B cell (primary cell): ENCODE data around the gene ACTMAP. TPM values are rescaled to one million over a fixed set of nuclear protein-coding genes. Genes with fewer than 3 reads are reported as not detected.

Experiments used
- ATAC-seq: fragments of 200-7000 bp; cut with Tn5 transposase; one replicate; pipeline ENCODE4 v1.10.0; 2021; ENCODE audit warnings: low read depth, mild to moderate bottlenecking, moderate number of reproducible peaks, moderate library complexity
- CTCF ChIA-PET: fragments of 350-600 bp; sonication (Branson Sonifier 250); formaldehyde crosslinking; loops from one replicate; lab custom pipeline; 2021; ENCODE audit warnings: antibody characterized with exemption, inconsistent platforms; lab: Charles Lee
- POLR2A ChIA-PET: fragments of 350-600 bp; sonication (Branson Sonifier 250); formaldehyde crosslinking; loops from one replicate; lab custom pipeline; 2021; ENCODE audit warnings: antibody characterized with exemption; lab: Charles Lee
- DNase-seq: peaks from one replicate; pipeline ENCODE4 v3.0.0; 2013
- H2AFZ ChIP-seq: 2 replicates; pipeline ENCODE4 v1.6.1; 2012; ENCODE audit warnings: mild to moderate bottlenecking, low read depth, low read length; ENCODE audit not compliant: insufficient read depth, poor library complexity, severe bottlenecking
- H3K27ac ChIP-seq, 2 donors: 1 replicate in 1 of 2; 2 replicates in 1 of 2; pipeline ENCODE4 v1.5.1; 2012 to 2013; ENCODE audit warnings: low read length in 2 of 2, mild to moderate bottlenecking in 2 of 2, moderate library complexity in 1 of 2
- H3K27me3 ChIP-seq, 4 experiments: fragments of 200-600 bp in 1 of 4; sonication (generic) in 1 of 4; replicated peaks in 1 of 4; 1 replicate in 2 of 4; 2 replicates in 2 of 4; pipeline versions ENCODE4 v1.6.1 to v1.7.0; 2013 to 2016; ENCODE audit warnings: low read length in 3 of 4, mild to moderate bottlenecking in 2 of 4, mixed read lengths in 1 of 4, moderate library complexity in 1 of 4; ENCODE audit not compliant: insufficient read depth in 4 of 4, control insufficient read depth in 3 of 4; ENCODE audit errors: control extremely low read depth in 1 of 4
- H3K36me3 ChIP-seq, 2 experiments: replicated peaks in 1 of 2; 1 replicate in 1 of 2; 2 replicates in 1 of 2; pipeline versions ENCODE4 v1.6.1 to v1.7.1; 2013; ENCODE audit warnings: low read length in 1 of 2; ENCODE audit not compliant: insufficient read depth in 2 of 2, control insufficient read depth in 1 of 2; ENCODE audit errors: control extremely low read depth in 1 of 2, extremely low read depth in 1 of 2
- H3K4me1 ChIP-seq, 2 donors: fragments of 200-600 bp in 1 of 2; sonication (generic) in 1 of 2; 1 replicate in 1 of 2; 2 replicates in 1 of 2; pipeline versions ENCODE4 v1.5.1 to v1.6.1; 2013 to 2017; ENCODE audit warnings: low read length in 2 of 2; ENCODE audit not compliant: control insufficient read depth in 2 of 2, insufficient read depth in 2 of 2
- H3K4me2 ChIP-seq: replicated peaks from 2 replicates; pipeline ENCODE3; 2012; ENCODE audit warnings: mild to moderate bottlenecking, low read depth, low read length; ENCODE audit not compliant: poor library complexity, severe bottlenecking
- H3K4me3 ChIP-seq, 5 experiments: fragments of 200-600 bp in 1 of 5; sonication (generic) in 1 of 5; 1 replicate in 3 of 5; 2 replicates in 2 of 5; pipeline versions ENCODE4 v1.5.1 to v1.7.0; 2011 to 2016; ENCODE audit warnings: low read length in 4 of 5, mild to moderate bottlenecking in 4 of 5, low read depth in 2 of 5, control low read depth in 1 of 5, moderate library complexity in 1 of 5; ENCODE audit not compliant: insufficient read depth in 1 of 5; ENCODE audit errors: control extremely low read depth in 1 of 5, extremely low read depth in 1 of 5
- H3K79me2 ChIP-seq: fragments of 200-600 bp; sonication (generic); one replicate; pipeline ENCODE4 v1.6.0; 2016; ENCODE audit warnings: low read length; ENCODE audit not compliant: control insufficient read depth, insufficient read depth
- H3K9ac ChIP-seq: fragments of 200-600 bp; sonication (generic); 2 replicates; pipeline ENCODE4 v1.6.1; 2017; ENCODE audit warnings: mild to moderate bottlenecking, low read length, moderate library complexity
- H3K9me3 ChIP-seq, 3 donors: one replicate each; pipeline versions ENCODE4 v1.6.1 to v1.7.1; 2013; ENCODE audit warnings: low read length in 2 of 3; ENCODE audit not compliant: control insufficient read depth in 2 of 3, insufficient read depth in 1 of 3; ENCODE audit errors: control extremely low read depth in 1 of 3
- H4K20me1 ChIP-seq: 2 replicates; pipeline ENCODE4 v1.6.0; 2012; ENCODE audit warnings: mild to moderate bottlenecking, low read length; ENCODE audit not compliant: insufficient read depth, control insufficient read depth, poor library complexity, severe bottlenecking
- H3K27ac Mint-ChIP-seq: one replicate; pipeline ENCODE4 v1.8.0; 2021; ENCODE audit warnings: mixed read lengths
- H3K27me3 Mint-ChIP-seq: one replicate; pipeline ENCODE4 v1.8.0; 2021; ENCODE audit warnings: mixed read lengths
- H3K4me1 Mint-ChIP-seq: one replicate; pipeline ENCODE4 v1.8.0; 2021; ENCODE audit warnings: mixed read lengths
- H3K4me3 Mint-ChIP-seq: one replicate; pipeline ENCODE4 v1.8.0; 2021; ENCODE audit warnings: mixed read lengths
- H3K9me3 Mint-ChIP-seq: one replicate; pipeline ENCODE4 v1.8.0; 2022; ENCODE audit warnings: mixed read lengths; ENCODE audit not compliant: insufficient read depth
- CTCF ChIP-seq: fragments of 200-600 bp; IDR thresholded peaks from one replicate; pipeline ENCODE4 v1.8.0; 2022; ENCODE audit warnings: antibody characterized with exemption, mild to moderate bottlenecking
- EZH2 ChIP-seq: IDR thresholded peaks from 2 replicates; pipeline ENCODE4 v1.6.1; 2012; ENCODE audit warnings: borderline replicate concordance, low read depth, mild to moderate bottlenecking, moderate library complexity, low read length; ENCODE audit not compliant: insufficient read depth, poor library complexity, severe bottlenecking
- WGBS: methylation state at CpG from one replicate; pipeline ENCODE4 v1.1.5; 2013; ENCODE audit warnings: missing lambda C conversion rate; ENCODE audit not compliant: insufficient coverage; 5-methylcytosine and 5-hydroxymethylcytosine counted together
- intact Hi-C: fragments of 100-400 bp; cut with micrococcal nuclease; formaldehyde crosslinking; loops from one replicate; pipeline ENCODE4 v1.10.0; 2022
- polyA plus RNA-seq: library from polyadenylated mRNA; depleted of rRNA; stranded (reverse); fragments of >200 nt; gene quantifications from 2 replicates; pipeline ENCODE4 v1.2.3, GENCODE V29; 2012
- total RNA-seq, 2 donors: library from RNA; stranded (reverse); fragments of 120-200 nt in 1 of 2; gene quantifications; 1 replicate in 1 of 2; 2 replicates in 1 of 2; pipeline versions ENCODE4 v1.2.3 to v1.2.4, GENCODE V29; 2013 to 2022

ACTMAP gene
- total and polyA plus RNA-seq, 2 donors (not counting 1 experiment from before 2014, with no cell fraction given): 7.7 to 10.2 TPM

GRCh38 chr19:40778706-40779284 is 28.5 kb upstream of the ACTMAP start:
- no peak for TF ChIP-seq CTCF
- TF ChIP-seq EZH2: no peak
- H3K4me1 ChIP-seq: peaks cover 42 to 57% of the 10 kb centered on the region in 2 donors
- Mint-ChIP-seq H3K27ac (peak overlapping the region; percentile 99), H3K27me3 (no peaks in the 10 kb centered on the region), H3K9me3 (no peaks in the 10 kb centered on the region), H3K4me3 (peak overlapping the region; percentile 99), H3K4me1 (peaks cover 65% of the 10 kb centered on the region)
- peaks cover 25% of the 10 kb centered on the region for H4K20me1 ChIP-seq
- peak overlapping the region; percentile 67 to 91 (median 81) for H3K4me3 ChIP-seq
- peak overlapping the region; percentile 97 to 99 for H3K27ac ChIP-seq
- peak overlapping the region; percentile 72 for H2AFZ ChIP-seq
- H3K27me3 ChIP-seq: no peaks in the 10 kb centered on the region
- H3K36me3 ChIP-seq: peaks cover 0 to 22% of the 10 kb centered on the region in 2 experiments
- ChIA-PET CTCF (interaction anchor here (1.0 to 5.2 kb wide), 10 partner anchors 11 to 144 kb away, joined by 4 to 48 read pairs (median 19); partner anchors contain the start of genes ACTMAP, COQ8B, EGLN2 and ITPKC), POLR2A (interaction anchor here (0.6 to 4.6 kb wide), 20 partner anchors 8 to 1480 kb away, joined by 3 to 99 read pairs (median 8); partner anchors contain the start of genes ACTMAP, B9D2, COQ8B and EGLN2)
- H3K9ac ChIP-seq: peak overlapping the region; percentile 95
- H3K9me3 ChIP-seq: peaks cover 0 to 5% (median 0%) of the 10 kb centered on the region in 3 donors
- WGBS: 14% methylated on average over 6 of the region's 7 CpGs
- intact Hi-C loops: loop anchor here (1.0 to 5.0 kb wide), 6 partner anchors 20 to 1366 kb away; partner anchors contain the start of genes NUMBL, PLEKHG2 and SERTAD3
- peak overlapping the region; percentile 89 for H3K4me2 ChIP-seq
- ATAC-seq (no peak), DNase-seq (no peak)
- peaks cover 43% of the 10 kb centered on the region for H3K79me2 ChIP-seq
